HL-60/S4 (cell line): ENCODE data around the gene ADAD2.

Experiments
- in situ Hi-C: fragments of 300-500 bp; cut with MboI; formaldehyde crosslinking; loops from 2 replicates; pipeline ENCODE4 v1.14.3; 2022; ENCODE audit warnings: low sequenced_read_pairs

The ADAD2 gene

DNA sequence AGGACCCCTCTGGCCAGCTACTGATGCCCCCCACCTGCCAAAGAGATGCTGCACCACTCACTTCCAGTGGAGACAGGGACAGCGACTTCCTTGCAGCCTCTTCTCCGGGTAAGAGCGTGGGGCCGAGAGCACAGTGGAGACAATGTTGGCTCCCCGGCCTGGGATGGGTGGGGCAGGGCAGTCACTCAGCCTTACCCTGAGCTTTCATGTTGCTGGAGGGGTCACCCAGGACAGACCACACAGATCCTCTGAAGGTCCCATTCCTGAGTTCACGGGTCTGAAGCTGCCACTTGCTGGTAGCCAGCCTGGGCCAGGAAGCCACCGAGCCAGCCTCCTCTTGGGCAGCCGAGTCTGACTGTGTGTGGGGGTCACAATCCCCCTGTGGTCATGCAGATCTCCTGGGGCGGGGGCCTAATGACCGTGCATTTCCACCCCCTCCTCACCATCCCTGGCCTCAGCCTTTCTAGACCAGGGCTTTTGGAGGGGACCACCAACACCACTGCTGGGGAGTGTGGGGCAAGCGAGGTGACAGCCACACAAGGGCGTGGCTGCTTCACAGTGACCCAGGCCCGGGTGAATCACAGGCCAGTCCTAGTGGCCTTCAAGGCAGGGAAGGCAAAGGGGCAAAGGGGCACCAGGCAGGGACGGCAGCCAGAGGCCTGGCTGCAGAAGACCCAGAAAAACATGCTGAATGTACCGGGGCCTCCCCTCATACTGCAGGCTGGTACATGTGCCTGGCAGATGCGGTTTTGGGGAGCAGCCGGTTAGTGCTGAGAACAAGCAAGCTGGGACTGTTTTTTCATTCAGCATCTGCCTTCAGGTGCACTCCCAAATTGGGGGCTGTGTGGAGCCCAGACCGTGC lies 14.5 kb upstream of the ADAD2 start:
- in situ Hi-C loops, result loop anchor here (25.0 kb wide), 1 partner anchor 214 kb away; the partner anchor contains the start of genes NECAB2 and OSGIN1

DNA sequence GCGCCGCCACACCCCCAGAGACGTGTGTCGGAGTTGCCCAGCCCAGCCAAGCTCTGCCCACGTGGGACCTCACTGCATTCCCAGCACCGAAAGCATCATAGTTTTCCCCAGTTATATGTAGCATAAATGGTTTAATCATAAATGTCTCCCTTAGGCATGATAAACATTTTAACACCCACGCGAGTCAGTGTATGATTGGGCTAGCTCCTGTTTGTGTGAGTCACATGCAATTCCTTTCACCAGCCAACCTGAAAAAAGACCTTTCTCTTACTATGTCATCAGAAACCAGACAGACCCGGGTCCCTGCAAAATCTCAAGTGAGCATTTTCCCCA lies 13.2 kb upstream of the ADAD2 start:
- in situ Hi-C loops, result loop anchor here (25.0 kb wide), 1 partner anchor 215 kb away; the partner anchor contains the start of genes NECAB2 and OSGIN1

DNA sequence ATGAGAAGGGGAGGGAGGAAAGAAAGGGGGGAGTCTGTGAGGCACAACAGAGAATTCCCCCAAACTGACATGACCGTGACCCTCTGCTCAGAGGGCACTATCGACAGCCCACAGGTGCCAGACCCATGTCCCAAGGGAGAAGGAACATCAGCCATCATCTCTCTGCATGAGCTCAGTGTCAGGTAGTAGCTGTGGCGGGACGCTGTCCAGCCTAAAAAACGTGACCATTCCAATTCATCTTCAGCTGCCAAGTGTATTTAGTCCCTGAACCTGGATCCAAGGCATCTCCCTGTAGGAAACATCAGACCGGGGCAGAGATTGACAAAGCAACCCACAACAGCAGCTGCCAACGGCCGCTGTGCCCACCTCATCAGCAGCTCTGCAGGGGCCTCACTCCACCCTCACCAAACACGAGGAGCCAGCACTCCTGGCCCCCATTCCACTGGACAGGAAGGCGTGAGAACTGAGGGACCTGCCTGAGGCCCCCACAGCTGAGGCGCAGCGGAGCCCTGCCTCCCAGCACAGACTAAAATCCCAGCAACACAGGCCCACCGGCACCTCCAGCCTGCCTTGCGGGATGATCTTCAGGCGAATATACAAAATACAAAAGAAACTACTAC lies 12.7 kb upstream of the ADAD2 start:
- in situ Hi-C loops, result loop anchor here (25.0 kb wide), 1 partner anchor 216 kb away; the partner anchor contains the start of genes NECAB2 and OSGIN1

DNA sequence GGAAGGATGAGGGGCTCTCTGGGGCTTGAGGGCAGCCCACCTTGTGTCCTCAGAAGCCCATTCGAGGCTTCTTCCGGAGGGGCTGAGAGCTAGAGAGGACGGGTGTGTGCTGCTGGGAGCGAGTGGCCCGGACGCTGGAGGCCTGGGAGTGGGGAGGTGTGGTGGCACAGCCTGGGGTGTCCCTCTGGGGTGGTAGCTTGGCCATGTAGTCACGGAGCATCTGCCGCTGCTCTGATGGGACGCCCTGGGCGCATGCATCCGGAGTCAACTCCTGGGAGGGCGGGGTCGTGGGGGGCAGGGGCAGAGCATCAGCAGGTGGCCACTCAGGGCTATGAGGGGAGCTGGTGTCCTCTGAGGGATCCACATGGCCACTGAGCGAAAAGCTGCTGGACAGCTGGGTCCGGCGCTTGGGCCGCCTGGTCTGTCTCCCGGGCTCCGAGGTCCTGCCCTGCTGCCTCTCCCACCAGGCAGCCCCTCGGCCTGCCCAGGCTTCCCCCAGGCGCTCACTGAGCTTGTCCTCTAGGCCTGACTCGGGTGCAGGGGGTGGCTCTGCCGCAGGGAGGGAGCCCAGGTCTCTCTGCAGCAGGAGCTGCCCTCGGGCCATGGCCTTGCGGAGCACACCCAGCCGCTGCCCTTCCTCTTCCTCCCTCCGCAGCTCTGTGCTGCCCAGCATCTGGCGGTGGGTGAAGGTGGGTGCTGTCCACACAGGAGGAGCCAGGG lies 11.9 kb upstream of the ADAD2 start:
- in situ Hi-C loops, result loop anchor here (25.0 kb wide), 1 partner anchor 217 kb away; the partner anchor contains the start of genes NECAB2 and OSGIN1

DNA sequence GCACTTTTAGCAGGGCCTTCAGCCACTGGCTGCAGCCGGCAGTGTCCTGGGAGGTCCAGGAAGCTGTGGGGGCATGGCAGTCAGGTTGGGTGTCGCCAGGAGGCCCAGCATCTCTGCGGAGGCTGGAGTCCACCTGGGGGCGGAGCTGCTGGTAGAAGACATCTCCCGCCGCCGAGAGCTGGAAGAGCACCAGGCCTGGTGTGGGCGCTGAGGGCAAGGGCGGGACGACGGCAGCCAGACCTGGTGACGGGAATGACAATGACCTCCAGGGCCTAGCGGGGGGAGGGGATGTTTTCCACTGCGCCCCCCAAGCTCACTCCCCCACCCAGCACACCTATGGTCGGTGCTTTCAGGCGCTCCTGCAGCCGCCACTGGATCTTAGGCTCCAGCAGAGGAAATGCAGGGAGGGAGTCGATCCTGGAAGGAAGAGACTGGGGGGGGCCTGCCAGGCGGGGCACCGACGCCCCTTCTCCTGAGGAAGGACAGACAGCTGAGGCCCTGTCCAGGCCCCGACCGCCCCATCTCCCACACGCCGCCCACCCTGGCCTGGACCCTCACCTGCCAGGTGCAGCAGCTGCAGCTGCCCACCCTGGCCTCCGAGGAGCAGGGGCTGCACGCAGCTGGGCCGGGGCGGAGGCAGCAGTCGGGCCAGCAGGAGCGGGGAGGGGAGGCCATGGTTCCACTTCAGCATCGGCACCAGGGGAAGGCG lies 11.2 kb upstream of the ADAD2 start:
- in situ Hi-C loops, result loop anchor here (25.0 kb wide), 1 partner anchor 217 kb away; the partner anchor contains the start of genes NECAB2 and OSGIN1

DNA sequence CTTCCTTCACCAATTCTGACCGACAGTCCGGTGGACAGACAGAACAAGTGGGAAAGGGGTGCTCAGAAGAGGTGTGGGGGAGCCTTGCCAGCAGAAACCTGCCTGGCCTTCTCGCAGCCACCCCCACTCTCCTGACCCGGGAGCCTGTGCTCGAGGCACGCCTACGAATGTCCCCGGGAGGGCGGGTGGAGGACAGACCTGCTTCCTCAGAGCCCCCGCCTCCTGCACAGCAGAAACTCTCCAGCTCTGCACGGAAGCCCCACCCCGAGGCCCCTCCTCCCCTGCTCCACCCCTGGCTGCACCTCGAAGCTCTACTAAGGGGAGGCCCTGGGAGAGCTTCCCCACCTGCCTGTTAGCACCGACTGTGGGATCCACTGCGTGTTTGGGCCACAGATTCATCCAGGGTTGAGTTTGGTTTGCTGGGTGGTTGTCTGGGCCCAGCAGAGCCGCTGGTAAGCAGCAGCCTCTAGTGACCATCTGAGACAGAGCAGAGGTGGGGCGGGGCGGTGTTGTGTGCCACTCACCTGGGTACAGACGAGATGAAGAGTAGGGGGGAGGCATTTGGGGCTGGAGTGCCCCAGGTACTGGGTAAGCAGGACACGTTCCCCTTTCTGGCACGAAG lies 10.3 kb upstream of the ADAD2 start:
- in situ Hi-C loops, result loop anchor here (25.0 kb wide), 1 partner anchor 218 kb away; the partner anchor contains the start of genes NECAB2 and OSGIN1

DNA sequence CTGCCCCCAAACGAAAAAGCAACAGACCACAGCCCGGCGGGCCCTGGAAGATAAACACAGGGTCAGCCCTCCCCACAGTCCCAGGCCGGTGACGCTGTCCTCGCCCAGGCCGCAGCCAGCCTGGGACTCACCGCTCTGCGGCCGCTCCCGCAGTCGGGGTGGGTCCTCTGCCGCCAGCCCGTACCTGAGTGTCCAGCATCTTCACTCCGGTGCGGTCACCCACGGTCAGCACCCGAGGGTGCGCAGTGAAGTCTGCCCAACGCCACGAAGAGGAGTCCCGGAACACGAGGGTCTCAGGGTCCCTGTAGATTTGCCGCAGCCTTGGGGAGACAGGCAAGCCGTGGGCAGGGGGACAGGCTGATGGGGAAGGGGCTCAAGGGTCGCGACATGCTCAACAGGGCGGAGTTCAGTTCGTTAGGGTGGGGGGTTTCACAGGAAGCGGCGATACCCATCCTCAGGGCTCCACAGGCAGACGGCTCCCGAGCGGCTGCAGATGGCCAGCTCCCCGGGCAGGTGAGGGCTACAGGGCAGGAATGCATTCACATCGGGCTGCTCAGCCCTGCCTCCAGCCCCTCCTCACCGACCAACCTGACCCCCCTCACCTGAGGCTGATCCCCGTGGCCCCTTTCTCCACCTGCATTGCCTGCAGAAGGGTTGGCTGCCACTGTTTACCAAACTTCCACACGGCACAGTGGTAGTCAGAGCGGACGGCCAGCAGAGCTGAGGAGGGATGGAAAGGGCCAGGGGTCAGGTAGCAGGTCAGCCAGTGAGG lies 9.6 kb upstream of the ADAD2 start:
- in situ Hi-C loops, result loop anchor here (25.0 kb wide), 1 partner anchor 219 kb away; the partner anchor contains the start of genes NECAB2 and OSGIN1

DNA sequence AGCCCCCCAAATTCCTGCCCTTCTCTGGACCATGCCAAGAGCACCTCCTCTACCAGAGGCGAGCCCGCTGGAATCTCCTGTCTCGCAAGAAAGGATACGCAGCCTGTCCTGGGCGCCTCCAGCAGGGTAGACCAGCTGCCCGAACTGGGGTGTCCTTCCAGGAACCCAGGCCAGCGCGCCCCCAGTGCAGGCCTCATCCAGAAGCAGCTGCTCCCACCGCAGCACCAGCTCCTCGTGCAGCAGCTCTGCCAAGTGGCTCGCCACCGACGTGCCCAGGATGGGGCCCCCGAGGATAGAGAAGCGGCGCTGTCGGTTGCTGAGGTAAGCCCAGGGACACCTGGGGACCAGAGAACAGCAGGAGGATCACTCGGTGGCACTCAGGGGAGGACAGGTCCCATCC lies 8.9 kb upstream of the ADAD2 start:
- in situ Hi-C loops, result loop anchor here (25.0 kb wide), 1 partner anchor 220 kb away; the partner anchor contains the start of genes NECAB2 and OSGIN1

DNA sequence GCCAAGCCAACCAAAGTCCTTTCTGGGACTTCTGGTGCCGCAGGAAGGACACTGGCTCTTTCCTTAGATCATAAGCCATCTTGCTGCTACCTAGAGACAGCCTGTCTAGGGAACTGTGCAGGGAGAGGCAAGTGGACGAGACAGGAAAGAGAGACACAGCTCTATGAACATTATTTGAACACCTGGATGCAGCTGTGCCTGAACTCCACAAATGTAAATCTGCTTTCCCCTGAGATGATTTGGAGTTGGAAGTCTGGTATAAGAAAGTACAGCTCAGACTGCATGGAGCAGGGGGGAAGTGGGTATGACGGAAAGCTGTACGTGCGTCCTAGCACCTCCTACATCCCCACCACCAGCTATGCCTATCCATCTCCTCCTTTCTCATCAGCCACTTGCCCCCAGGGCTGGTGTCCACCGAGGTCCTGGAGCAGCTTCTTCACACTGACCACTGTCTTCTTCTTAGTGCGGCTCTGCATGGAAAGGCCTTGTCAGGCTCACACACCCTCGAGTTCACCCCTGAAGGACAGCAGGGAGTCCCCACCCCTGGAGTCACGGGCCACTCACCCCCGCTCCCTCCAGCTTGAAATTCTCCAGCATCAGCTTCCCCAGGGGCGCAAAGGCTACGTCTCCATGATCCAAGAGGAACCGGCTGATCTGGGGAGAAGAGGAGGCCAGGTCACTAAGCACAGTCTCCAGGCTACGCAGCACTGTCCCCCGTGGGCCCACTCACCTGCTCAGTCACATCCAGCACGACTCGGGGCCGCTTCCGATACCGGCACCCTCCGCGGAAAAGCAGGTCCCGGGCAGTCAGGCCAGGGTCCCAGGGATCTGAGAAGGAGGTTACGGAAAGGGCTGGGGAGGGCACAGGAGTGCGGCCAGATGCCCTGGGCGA lies 8.0 kb upstream of the ADAD2 start:
- in situ Hi-C loops, result loop anchor here (25.0 kb wide), 1 partner anchor 221 kb away; the partner anchor contains the start of genes NECAB2 and OSGIN1

DNA sequence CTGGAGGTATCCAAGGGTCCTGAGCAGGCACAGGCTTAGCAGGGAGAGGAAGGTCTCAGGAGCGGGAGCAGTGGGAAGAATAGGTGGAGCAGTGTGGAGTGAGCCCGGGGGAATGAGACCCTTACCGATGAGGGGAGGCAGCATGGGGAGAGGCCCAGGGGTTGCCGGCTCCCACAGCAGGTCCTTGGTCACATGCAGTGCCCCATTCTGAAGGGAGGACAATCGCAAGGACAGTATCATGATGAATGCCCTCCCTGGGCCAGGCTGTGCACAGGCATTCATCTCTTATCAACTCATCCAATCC lies 7.4 kb upstream of the ADAD2 start:
- in situ Hi-C loops, result loop anchor here (25.0 kb wide), 1 partner anchor 221 kb away; the partner anchor contains the start of genes NECAB2 and OSGIN1

DNA sequence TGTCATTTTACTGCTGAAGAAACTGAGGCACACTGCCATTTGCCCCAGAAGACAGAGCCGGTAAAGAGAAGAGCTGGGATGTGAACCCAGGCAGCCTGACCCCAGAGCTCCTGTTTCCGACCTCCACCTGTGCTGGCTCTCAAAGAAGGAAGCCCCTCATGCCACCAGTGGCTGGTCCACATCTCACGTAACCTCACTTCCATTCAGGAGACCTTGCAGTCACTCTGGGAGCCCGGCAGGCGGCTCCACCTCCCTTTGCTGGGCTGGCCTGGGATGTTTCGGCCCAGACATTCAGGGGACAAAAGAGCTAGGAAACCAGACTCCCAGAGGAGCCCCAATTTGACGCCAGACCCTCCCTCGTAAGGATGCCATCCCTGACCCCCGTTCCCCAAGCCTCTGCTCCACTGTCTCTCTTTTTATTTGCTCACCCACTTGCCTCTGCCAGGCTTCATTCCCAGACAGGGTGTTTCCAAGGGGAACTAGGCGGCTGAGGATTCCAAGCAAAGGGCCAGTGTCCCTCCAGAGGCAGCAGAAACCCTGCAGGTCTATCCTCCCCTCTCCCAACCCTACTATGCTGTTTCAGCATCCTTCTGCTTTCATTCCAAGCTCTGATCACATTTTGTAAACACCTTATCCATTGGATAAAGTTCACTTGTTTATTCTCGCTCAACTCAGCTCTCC lies 6.9 kb upstream of the ADAD2 start:
- in situ Hi-C loops, result loop anchor here (25.0 kb wide), 1 partner anchor 222 kb away; the partner anchor contains the start of genes NECAB2 and OSGIN1

DNA sequence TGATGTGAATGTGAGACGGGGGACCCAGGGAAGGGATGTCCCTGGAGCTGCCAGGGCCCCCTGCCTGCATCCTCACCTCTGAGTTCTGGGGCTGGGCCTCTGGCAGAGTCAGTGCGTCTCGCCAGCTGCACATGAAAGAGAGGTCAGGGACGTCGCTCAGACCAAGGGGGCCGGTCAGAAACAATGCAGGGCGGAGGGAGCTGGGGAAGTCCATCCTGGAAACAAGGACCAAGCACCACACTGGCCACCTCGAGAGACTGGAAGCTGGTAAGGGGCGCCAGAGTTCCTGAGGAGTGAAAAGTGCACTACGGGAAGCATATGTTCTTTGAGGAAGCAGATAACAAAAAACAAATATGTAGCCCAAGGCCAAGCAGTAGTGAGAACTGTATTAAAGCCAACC lies 6.2 kb upstream of the ADAD2 start:
- in situ Hi-C loops, result loop anchor here (25.0 kb wide), 1 partner anchor 222 kb away; the partner anchor contains the start of genes NECAB2 and OSGIN1

DNA sequence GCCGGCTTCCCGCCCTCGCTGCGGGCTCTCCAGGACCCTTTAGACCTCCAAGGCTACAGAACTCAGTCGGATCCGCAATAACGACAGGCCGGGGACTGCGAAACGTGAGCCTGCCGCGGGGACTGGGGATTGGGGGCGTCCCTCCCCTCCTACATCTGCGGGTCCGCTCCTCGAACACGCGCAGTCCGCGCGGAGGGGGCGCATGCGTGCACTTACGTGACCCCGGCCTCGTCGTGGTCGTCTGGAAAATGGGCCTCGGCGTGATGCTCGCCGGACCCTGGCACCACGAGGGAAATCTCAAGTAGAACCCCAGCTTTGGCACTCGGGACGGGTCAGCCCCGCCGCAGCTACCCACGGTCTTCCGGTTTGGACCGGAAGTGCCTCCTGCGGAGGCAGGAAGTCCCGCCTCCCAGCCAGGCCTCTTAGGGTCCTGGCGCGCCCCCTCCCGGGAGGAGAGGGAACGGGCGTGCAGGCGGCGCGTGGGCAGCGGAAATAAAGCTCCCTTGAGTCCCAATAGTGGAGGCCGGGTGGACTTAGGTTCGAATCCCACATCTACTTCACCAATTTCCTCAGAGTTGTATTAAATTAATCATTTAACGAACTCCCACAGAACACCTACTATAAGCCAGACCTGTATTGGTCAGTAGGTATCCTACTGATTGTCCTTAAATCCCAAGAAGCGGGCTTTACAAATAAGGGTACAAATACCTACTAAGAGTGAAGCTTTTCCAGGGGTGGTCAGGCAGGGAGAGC lies 4.1 kb upstream of the ADAD2 start, which contains the start of gene TAF1C:
TAF1C (minus strand) TSS at position 373 of the 753 bp plus-strand sequence. CDS start 2,069 bp downstream, outside the sequence.
- in situ Hi-C loops, result loop anchor here (25.0 kb wide), 1 partner anchor 225 kb away; the partner anchor contains the start of genes NECAB2 and OSGIN1

DNA sequence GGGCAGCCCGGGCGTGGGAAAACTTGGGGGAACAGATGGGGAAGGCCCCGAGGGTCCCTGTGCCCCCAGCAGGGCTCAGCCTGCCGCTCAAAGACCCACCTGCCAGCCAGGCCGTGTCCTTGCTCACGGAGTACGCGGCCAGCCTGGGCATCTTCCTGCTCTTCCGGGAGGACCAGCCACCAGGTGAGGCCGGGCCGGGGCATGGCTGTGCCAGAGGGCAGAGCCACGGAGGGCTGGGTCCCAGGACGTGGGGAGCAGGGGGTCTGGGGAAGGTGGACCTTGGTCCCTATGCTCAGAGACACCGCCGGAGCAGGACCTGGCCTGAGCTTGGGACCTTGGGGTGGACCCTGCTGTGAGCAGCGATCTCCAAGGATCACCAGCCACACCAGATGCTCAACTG lies 509 bp downstream of the ADAD2 start:
- in situ Hi-C loops, result loop anchor here (25.0 kb wide), 1 partner anchor 229 kb away; the partner anchor contains the start of genes NECAB2 and OSGIN1

DNA sequence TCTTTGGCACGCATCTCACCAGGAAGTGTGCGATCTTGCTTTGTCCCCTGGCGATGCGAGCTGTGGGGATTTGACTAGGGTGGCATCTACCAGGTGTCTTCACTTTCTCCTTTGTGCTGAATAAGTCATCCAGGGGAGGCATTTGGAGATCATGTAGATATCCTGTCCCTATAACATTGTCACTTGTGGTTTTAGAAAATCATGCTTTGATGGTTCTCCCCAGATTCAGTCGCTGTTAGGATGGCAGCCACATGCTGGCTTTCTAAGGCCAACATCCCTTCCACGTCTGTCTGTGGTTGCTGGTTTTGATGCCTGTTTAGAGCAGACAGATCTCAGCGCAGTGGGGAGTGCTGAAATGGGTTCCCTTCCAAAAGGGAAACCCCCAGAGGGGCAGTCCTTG lies 2.5 kb downstream of the ADAD2 start:
- in situ Hi-C loops, result loop anchor here (25.0 kb wide), 1 partner anchor 231 kb away; the partner anchor contains the start of genes NECAB2 and OSGIN1

DNA sequence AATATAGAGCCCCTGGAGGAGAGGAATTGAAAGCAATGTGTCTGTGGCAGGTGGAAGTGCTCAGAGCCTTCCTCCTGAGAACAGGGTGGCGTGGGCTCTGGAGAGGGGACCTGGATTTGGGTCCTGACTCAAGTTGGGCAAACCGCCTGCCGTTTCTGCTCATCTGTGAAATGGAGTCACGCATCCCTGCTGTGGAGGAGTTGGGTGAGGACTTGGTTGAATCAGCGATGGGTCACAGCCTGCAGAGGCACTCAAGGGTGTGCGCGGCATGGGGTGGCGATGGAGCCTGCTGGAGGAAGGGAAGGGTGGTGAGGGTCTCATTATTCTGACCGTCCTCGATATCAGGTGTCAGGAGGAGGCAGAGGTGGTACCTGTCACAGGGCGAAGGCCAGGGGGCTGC lies 3.1 kb downstream of the ADAD2 start:
- in situ Hi-C loops, result loop anchor here (25.0 kb wide), 1 partner anchor 232 kb away; the partner anchor contains the start of genes NECAB2 and OSGIN1
